HG03045 (cell line): ENCODE measurements around the gene SLC16A12.
A peak's percentile ranks its signal among the peaks of the same experiment; 100 is the strongest.
"Not testable (repeated sequence)": the region's sequence is repeated elsewhere in the genome, so short reads cannot be mapped to it uniquely, and the experiment has no call there.

Source experiments
- ATAC-seq: cut with Tn5 transposase; IDR thresholded peaks from one replicate; pipeline ENCODE4 v1.9.1; 2021; ENCODE audit warnings: mild to moderate bottlenecking, moderate library complexity; ENCODE audit not compliant: unreplicated experiment

The SLC16A12 gene

DNA sequence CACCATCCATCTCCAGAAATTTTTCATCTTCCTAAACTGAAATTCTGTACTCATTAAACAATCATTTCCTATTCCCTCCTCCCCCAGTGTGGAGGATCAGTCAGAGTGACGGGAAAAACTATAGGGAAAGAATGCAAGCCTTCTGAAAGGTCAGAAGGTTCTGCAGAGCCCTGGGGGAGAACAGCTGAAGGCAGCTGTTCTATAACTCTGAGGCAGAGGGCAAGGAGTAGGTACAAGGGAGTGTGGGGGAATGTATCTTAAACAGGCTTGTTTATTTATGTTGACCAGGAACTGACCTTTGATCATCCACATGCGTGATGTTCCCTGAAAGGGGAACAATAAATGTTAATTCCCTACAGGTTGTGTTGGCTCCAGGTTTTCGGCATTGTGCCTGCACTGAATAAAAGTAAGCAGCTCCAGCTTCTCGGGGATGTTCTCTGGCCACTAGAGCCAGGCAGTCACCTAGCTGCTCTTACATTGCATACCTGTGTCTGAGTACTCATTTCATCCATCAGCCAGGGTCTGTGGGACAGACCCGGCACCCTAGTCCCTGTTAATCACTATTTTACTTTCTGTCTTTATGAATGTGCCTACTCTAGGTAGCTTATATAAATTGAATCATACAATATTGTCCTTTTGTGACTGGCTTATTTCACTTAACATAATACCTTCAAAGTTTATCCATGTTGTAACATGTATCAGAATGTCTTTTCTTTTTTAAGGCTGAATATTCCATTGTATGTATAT, 137.2 kb downstream of the SLC16A12 start:
- ATAC-seq, result no peak

- no peak for ATAC-seq
Observed at GRCh38 chr10:89395141-89395540, 140.3 kb downstream of the SLC16A12 start.

DNA sequence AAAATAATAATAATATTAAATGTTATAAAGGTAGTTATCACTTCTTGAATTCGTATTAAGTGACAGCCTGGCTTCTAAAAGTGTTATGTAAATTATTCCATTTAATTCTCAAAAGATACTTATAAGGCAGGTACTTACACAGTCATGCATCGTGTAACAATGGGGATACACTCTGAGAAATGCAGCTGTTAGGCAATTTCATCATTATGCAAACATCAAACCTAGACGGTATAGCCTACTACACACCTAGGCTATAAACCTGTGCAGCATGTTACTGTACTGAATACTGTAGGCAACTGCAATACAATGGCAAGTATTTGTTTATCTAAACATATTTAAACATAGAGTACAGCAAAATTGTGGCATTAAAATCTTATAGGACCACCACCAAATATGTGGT, 141.5 kb downstream of the SLC16A12 start:
- ATAC-seq, result no peak

- no peak for ATAC-seq
Observed at GRCh38 chr10:89392974-89393373, 142.4 kb downstream of the SLC16A12 start.

DNA sequence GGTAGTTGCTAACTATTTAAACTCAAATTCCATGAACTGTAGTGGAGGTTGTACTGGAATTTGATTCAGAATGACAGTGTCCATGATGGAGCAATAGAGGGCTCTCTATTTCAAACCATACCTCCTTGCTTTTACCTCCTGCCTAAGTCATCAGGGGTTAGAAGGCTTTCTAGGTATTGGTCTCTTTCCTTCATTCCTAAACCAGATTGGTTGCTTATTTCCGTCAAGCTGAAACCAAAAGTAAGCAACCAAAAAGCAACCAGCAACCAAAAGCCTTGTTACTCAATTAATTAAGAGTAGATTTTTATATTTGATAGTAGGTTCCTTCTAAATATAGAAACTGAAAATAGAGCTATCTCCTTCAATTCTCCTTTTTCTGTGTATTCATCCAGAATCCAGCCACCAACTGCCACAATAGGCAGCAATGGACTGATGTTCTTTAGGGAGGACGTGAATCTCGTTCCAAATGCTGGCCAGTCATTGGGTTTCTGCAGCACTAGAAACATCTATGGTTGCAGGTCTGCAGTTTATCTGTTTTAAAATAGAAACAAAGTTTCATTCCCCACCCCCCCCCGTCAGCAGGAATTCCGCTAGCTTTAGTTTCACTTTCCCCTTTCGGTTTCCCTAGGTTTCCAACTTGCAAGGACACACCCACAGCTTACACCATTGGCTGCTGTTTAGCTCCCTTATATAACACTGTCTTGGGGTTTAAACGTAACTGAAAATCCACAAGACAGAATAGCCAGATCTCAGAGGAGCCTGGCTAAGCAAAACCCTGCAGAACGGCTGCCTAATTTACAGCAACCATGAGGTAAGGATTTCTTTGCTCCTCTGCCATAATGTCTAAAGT, 143.3 kb downstream of the SLC16A12 start, which contains the start of gene IFIT1:
Gene IFIT1, plus strand, starts transcription at position 717 of the 850 bp plus-strand sequence. Its CDS starts 90 bp downstream, at position 807.
- ATAC-seq, result peak; percentile 69

DNA sequence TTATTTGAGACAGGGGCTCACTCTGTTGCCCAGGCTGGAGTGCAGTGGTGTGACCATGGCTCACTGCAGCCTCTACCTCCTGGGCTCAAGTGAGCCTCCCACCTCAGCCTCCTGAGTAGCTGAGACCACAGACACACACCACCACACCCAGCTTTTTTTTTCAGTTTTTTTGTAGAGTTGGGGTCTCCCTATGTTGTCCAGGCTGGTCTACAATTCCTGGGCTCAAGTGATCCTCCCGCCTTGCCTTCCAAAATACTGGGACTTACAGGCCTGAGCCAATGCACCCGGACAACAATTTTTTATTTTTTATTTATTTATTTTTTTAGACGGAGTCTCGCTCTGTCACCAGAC, 144.2 kb downstream of the SLC16A12 start:
- not testable (repeated sequence) for ATAC-seq

DNA sequence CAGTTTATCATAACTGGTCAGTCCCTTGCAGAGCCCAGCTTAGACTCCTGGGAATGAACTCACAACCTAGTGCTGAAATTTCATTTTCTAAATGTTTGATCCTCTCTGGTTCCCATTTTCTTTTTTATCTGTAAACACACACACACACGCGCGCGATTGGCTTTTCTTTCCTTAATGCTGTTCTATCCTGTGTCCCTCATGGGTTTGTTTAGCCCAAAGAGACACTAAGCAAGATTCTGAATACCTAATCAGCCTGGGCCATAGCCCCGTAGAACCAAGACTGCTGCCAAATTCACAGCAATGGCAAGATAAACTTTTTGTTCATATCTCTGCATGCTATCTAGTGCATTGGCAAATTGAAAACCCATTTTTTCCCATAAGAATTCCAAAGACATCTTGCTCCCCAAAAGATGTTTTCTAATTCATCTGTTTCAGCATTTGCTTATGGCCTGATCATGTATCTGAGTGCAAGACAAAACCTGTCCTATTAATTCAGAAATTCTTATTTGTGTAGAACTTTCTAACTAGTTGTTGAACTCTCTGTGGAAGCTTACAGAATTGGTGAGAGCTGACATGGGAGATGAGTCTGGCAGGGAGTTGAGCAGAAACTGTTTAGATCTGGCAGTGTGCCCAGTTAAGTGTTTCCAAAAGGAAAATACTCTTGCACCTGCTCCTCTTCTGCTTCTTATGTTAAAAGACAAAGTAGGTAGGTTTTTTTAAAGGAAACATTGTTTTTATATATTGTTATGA, 144.7 kb downstream of the SLC16A12 start:
- ATAC-seq, result no peak

DNA sequence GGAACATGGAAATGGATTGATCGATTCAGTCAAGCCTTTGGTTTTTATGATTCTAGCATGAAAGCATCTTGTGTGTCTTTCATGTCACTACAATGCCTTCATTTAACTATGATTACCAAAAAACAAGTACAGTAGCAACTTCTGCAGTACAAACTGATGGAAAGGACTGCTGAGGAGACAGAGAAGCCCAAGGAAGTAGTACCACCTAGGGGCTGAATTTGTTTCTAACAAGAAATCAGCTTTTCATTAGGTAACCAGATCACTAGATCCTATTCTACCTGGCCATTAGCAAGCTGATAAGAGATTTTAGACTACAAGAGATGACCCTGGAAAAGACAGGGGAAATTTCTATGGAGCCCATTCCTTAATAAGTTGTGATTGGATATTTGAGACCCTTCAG, 146.1 kb downstream of the SLC16A12 start:
- no peak for ATAC-seq

GRCh38 chr10:89388806-89389205, 146.6 kb downstream of the SLC16A12 start:
- no peak for ATAC-seq

- ATAC-seq, result no peak
Observed at GRCh38 chr10:89384474-89385340, 150.7 kb downstream of the SLC16A12 start.

GRCh38 chr10:89382757-89383156, 152.6 kb downstream of the SLC16A12 start:
- no peak for ATAC-seq
